ENCODE measurements around the gene CCDC120. TPM values are rescaled to one million over a fixed set of nuclear protein-coding genes. Genes with fewer than 3 reads are reported as not detected.
A peak's percentile ranks its signal among the peaks of the same experiment; 100 is the strongest.

CCDC120 gene
- total RNA-seq, 1 donor from 2014 or later, result 25.3 TPM

DNA sequence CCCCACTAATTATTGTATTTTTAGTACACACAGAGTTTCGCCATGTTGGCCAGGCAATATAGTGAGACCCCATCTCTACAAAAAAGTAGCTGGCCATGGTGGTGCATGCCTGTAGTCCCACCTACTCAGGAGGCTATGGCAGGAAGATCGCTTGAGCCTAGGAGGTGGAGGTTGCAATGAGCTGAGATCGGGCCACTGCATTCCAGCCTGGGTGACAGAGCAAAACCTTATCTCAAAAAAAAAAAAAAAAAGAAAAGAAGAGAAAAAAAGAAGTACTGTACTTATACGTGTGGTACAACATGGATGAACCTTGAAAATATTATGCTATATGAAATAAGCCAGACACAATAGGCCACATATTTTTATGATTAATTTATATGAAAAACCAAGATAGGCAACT is 30.8 kb downstream of the CCDC120 start:
- H3K27ac Mint-ChIP-seq, result no peak overlapping the region
- no peaks in the 10 kb centered on the region for H3K9me3 Mint-ChIP-seq
- TF ChIP-seq, protein P1, sequence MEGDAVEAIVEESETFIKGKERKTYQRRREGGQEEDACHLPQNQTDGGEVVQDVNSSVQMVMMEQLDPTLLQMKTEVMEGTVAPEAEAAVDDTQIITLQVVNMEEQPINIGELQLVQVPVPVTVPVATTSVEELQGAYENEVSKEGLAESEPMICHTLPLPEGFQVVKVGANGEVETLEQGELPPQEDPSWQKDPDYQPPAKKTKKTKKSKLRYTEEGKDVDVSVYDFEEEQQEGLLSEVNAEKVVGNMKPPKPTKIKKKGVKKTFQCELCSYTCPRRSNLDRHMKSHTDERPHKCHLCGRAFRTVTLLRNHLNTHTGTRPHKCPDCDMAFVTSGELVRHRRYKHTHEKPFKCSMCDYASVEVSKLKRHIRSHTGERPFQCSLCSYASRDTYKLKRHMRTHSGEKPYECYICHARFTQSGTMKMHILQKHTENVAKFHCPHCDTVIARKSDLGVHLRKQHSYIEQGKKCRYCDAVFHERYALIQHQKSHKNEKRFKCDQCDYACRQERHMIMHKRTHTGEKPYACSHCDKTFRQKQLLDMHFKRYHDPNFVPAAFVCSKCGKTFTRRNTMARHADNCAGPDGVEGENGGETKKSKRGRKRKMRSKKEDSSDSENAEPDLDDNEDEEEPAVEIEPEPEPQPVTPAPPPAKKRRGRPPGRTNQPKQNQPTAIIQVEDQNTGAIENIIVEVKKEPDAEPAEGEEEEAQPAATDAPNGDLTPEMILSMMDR (conservative IDR thresholded peaks at IDR 0.05), result no peak
- no peak for DNase-seq (ENCODE audit: extremely low spot score, unreplicated experiment)
- H3K27me3 Mint-ChIP-seq, result no peaks in the 10 kb centered on the region
- no peak overlapping the region for H3K4me3 Mint-ChIP-seq
- H3K4me1 Mint-ChIP-seq (ENCODE audit: unreplicated experiment), result no peaks in the 10 kb centered on the region
- no peaks in the 10 kb centered on the region for H3K36me3 Mint-ChIP-seq

DNA sequence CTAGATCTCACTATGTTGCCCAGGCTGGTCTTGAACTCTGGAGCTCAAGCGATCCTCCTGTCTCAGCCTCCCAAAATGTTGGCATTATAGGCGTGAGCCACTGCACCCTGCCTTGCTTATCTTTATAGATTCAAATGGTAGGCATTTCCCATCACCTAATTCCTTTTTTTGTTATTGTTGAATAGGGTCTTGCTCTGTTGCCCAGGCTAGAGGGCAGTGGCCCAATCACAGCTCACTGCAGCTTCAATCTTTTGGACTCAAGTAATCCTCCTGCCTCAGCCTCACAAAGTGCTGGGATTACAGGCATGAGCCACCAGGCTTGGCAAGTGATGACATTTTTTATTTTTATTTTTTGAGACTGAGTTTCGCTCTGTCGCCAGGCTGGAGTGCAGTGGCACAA is 37.6 kb downstream of the CCDC120 start:
- H3K36me3 Mint-ChIP-seq, result no peaks in the 10 kb centered on the region
- H3K27me3 Mint-ChIP-seq, result no peaks in the 10 kb centered on the region
- H3K27ac Mint-ChIP-seq, result no peak overlapping the region
- no peaks in the 10 kb centered on the region for H3K4me1 Mint-ChIP-seq (ENCODE audit: unreplicated experiment)
- TF ChIP-seq, protein P1 (conservative IDR thresholded peaks at IDR 0.05), result no peak
- no peaks in the 10 kb centered on the region for H3K9me3 Mint-ChIP-seq
- DNase-seq (ENCODE audit: extremely low spot score, unreplicated experiment), result no peak
- no peak overlapping the region for H3K4me3 Mint-ChIP-seq

DNA sequence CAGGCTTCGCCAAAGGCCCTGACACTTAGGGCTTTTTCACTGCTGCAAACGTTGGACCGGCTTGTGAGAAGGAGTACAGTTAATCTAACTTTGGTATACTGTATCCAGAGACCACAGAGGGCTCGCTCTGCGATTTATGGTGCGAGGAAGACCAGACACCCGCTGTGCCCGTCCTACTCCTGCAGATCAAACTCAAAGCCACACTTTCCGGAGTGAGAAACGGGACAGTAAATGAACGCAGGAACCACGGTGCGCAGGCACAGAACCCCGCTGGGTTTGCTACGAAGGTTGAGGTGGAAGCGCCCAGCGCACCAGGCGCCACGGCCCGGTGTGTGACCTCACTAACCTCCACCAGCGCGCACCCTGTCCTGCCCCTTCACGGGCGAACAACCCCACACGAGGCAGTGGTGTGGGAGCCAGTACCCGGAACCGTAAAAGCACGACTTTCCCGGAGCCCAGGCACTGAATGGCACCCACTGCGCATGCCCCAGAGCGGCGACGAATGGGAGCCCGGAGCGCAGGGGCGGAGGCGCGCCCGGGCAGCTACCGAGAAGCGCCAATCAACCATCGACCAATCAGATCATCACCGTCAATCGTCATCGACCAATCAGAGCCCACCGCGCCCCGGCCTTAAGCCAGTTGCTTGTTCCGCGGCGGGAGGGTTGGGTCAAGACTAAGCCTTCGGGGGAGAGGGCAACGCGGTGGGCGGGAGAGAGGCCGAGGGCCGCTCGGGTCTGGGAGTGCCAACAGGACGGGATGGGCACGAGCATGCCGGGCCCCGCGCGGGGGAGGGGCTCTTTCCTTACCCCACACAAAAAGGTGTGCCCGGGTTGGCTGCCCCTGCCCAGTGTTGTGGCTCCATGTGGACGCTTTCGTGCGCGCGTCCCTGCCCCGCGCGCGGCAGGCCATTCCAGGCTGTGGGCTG is 42.2 kb downstream of the CCDC120 start:
- peak; percentile 87 for DNase-seq (ENCODE audit: extremely low spot score, unreplicated experiment)
- no peaks in the 10 kb centered on the region for H3K4me1 Mint-ChIP-seq (ENCODE audit: unreplicated experiment)
- H3K36me3 Mint-ChIP-seq, result no peaks in the 10 kb centered on the region
- peak overlapping the region; percentile 70 for H3K27ac Mint-ChIP-seq
- H3K27me3 Mint-ChIP-seq, result no peaks in the 10 kb centered on the region
- H3K4me3 Mint-ChIP-seq, result peak overlapping the region; percentile 92
- no peaks in the 10 kb centered on the region for H3K9me3 Mint-ChIP-seq
- TF ChIP-seq, protein P1 (conservative IDR thresholded peaks at IDR 0.05), result no peak

DNA sequence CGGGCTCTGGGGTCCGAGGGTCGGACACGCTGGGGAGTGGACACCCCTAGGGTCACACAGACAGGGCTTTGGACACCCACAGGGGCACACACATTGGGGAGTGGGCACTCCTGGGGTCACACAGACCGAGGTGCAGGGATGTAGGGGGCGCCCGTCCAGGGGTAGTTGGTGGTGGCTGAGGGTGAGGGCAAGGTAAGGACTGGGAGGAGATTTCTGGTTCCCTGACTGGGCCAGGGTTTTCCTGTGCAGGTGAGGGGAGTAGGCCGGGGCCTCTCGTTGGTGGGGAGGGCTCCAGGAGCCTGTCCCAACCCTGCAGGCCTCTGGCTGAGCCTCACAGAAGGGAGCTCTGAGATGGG is 42.8 kb downstream of the CCDC120 start:
- H3K9me3 Mint-ChIP-seq, result no peaks in the 10 kb centered on the region
- no peaks in the 10 kb centered on the region for H3K4me1 Mint-ChIP-seq (ENCODE audit: unreplicated experiment)
- peak overlapping the region; percentile 39 for H3K27ac Mint-ChIP-seq
- peak overlapping the region; percentile 92 for H3K4me3 Mint-ChIP-seq
- no peaks in the 10 kb centered on the region for H3K36me3 Mint-ChIP-seq
- H3K27me3 Mint-ChIP-seq, result no peaks in the 10 kb centered on the region
- TF ChIP-seq, protein P1 (conservative IDR thresholded peaks at IDR 0.05), result no peak
- no peak for DNase-seq (ENCODE audit: extremely low spot score, unreplicated experiment)

DNA sequence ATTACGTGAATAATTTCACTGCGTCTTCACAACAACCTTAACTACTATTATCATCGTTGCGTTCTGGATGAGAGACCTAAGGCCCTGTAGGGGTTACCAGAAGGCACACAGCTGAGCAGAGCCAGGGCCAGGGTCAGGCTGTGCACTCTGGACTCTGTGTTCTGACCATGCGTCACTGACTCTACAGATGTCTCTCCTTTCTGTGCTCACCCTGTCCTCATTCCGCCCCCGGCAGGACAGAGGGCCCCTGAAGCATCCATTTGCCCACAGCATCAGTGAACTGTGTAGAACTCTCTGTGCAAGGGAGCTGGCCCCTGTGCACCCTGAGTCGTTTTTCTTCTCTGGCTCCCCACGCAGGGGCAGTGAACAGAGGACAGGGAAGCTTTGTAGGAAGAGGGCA is 43.4 kb downstream of the CCDC120 start:
- no peaks in the 10 kb centered on the region for H3K4me1 Mint-ChIP-seq (ENCODE audit: unreplicated experiment)
- no peak for DNase-seq (ENCODE audit: extremely low spot score, unreplicated experiment)
- peak overlapping the region; percentile 92 for H3K4me3 Mint-ChIP-seq
- H3K27ac Mint-ChIP-seq, result peak overlapping the region; percentile 39
- TF ChIP-seq, protein P1 (conservative IDR thresholded peaks at IDR 0.05), result no peak
- H3K9me3 Mint-ChIP-seq, result no peaks in the 10 kb centered on the region
- no peaks in the 10 kb centered on the region for H3K27me3 Mint-ChIP-seq
- H3K36me3 Mint-ChIP-seq, result no peaks in the 10 kb centered on the region

All from type B pancreatic cell (in vitro differentiated cells).